HG03064 (cell line): ENCODE data around the gene BTD.
"Not testable (repeated sequence)": the region's sequence is repeated elsewhere in the genome, so short reads cannot be mapped to it uniquely, and the experiment has no call there.

Source experiments
- ATAC-seq: cut with Tn5 transposase; IDR thresholded peaks from one replicate; pipeline ENCODE4 v1.9.1; 2021; ENCODE audit warnings: low read depth; ENCODE audit not compliant: unreplicated experiment

The BTD gene

GRCh38 chr3:15602816-15603215 lies 1.3 kb downstream of the BTD start:
- not testable (repeated sequence) for ATAC-seq

GRCh38 chr3:15604584-15604983 lies 3.0 kb downstream of the BTD start:
- ATAC-seq = not testable (repeated sequence)

DNA sequence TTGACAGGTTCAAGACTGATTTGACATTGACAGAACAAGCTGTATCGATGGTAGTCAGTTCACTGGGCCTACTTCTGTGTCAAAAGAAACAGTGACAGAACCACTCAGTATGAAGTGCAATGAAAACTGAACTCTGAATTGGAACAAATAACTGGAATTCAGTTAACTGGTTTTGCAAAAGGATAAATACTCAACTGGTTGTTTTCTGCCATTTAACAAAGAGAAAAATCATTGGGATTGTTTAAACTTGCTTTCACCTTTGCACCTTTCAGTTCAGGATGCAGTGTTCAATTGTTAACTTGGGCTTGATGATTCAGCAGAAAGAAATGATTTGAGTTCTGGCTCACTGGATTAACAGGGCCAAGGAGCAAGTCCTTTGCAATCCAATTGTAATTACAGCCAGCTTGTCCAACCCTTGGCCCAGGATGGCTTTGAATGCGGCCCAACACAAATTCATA lies 4.9 kb downstream of the BTD start:
- ATAC-seq = no peak

- no peak for ATAC-seq
Measured at GRCh38 chr3:15610082-15610759, 8.7 kb downstream of the BTD start.

GRCh38 chr3:15611018-15611417 lies 9.5 kb downstream of the BTD start:
- no peak for ATAC-seq

DNA sequence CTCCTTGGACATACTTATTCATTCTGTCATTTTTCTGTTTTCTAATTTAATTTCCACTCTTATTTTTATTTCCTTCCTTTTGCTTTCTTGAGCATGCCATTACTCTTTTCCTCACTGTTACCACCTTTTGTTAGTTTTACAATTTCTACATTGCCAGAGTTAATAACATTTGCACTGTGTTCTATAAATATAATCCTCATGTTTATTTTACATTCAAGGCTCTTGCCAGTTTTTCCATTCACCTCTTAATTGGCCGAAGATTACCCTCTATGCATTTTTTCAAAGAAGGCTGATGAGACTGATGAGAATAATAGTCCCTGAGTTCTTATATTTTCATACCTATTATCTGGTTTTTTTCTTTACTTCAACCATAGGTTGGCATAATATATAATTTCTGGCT lies 10.5 kb downstream of the BTD start:
- no peak for ATAC-seq

DNA sequence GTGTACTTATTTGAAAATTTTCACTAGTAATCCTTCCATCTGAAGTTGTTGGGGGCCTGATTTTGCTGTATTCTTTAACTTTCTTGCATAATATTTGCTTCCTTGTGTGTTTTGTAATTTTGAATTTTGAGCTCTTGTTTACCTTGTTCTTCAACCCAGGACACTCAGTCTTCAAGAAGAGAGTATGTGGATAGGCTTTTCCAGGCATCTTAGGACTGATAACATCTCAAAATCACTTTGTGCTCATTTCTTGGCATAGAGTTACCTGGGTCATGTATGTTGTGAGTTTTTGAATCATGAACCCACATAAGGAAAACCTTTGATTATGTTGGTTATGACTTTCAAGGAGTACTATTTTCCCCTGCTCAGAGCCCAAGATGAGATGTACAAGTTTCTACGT lies 13.4 kb downstream of the BTD start:
- no peak for ATAC-seq

DNA sequence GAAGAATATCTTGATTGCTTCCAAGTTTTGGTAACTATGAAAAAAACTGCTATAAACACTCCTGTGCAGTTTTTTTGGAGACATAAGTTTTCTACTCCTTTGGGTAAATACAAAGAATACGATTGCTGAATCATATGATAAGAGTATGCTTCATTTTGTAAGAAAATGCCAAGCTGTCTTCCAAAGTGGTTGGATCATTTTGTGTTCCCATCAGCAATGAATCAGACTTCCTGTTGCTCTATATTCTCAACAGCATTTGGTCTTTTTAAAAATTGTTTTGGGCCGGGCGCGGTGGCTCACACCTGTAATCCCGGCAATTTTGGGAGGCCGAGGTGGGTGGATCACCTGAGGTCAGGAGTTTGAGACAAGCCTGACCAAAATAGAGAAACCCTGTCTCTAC lies 14.5 kb downstream of the BTD start:
- no peak for ATAC-seq

GRCh38 chr3:15619659-15620464 lies 18.3 kb downstream of the BTD start:
- ATAC-seq = not testable (repeated sequence)

DNA sequence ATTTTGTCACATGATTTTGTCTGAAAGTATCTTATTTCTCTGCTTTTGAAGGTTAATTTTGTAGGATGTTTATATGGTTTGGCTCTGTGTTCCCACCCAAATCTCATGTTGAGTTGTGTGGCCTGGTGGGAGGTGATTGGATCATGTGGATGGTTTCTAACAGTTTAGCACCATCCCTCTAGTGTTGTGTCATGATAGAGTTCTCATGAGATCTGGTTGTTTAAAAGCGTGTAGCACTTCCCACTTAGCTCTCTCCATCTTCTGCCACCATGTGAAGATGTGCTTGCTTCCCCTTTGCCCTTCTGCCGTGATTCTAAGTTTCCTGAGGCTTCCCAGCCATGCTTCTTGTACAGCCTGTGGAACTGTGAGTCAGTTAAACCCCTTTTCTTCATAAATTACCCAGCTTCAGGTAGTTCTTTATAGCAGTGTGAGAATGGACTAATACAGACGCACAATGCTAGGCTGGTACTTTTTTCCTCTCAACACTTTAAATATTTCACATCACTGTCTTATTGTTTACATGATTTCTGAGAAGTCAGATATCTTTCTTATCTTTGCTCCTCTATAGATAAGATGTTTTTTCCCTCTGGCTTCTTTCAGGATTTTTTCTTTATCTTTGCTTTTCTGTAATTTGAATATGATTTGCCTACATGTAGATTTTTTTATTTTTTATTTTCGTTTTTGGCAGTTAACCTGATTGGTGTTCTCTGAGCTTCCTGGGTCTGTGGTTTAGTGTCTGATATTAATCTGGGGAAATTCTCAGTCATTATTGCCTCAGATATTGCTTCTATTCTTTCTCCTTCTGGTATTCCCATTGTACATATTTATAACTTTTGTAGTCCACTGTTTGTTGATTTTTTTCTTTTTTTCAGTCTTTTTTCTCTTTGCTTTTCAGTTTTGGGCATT lies 22.2 kb downstream of the BTD start:
- ATAC-seq = no peak

DNA sequence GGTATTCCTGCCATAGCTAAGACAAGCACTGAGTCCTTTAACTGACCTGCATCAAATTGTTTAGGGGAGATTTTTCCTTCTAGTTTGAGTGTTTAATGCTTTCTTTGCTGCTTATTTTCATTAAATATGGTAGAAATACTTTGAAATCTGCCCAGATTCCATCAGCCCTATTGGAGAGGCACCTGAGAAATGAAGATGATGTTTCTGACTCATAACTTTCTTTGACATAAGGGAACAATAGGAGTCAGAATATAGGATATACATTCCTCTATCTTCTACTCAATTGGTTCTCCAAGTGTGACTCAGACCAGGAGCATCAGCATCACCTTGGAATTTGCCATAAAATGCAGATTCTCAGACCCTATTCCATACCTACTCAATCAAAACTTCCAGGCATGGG lies 27.4 kb downstream of the BTD start:
- ATAC-seq = no peak

- peak; percentile 96 for ATAC-seq
Measured at GRCh38 chr3:15629860-15630597, 28.5 kb downstream of the BTD start.

DNA sequence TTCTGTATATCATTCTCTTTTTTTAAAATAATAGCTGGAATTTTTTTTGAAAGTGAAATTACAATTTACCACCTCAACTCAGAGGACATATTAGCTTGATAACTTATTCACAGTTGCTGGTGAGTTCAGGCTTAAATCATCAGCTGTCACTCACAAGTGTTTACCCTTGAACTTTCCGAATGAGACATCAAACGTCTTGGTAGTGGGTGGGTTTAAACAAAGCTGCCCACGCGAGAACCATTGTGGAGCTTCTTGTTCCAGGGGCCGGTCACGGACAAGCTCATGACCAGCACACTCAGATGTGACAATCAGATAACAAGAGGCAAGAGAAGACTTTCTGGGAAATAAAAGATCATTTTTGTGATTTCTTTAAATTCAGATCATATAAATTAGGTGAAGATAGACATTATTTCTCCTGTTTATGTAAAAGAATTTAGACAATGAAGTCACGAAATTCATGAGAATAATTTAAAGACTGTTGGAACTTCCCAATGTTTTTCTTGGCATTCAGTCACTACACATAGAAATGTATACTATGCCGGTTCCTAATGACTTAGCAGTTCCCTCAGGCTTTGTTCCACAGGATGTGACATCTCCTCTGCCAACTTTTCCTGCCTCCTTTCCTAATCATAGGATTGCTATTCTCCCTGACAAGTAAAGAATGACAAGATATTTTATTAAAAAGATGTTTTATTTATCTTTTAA lies 29.3 kb downstream of the BTD start:
- no peak for ATAC-seq

GRCh38 chr3:15631426-15632211 lies 30.1 kb downstream of the BTD start:
- ATAC-seq = no peak

DNA sequence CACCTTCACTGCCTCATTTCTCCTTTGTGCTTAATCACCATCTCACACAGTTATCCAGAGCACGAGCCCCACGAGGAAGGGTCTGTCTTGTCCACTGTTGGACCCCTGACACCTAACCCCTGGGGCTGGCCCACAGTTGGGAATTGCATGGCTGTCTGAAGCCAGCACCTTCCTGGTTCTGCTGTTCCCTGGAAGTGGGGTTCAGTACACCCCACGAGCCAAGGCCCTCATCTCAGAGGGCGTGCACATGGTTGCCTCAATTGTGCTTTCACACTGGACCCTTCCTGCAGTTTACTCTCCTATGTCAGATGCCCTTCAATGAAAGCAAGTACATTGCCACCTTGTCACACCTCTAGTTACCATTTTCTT lies 30.7 kb downstream of the BTD start:
- ATAC-seq = no peak

- no peak for ATAC-seq
Measured at GRCh38 chr3:15633159-15633558, 31.6 kb downstream of the BTD start.

- no peak for ATAC-seq
Measured at GRCh38 chr3:15633766-15634598, 32.4 kb downstream of the BTD start.

DNA sequence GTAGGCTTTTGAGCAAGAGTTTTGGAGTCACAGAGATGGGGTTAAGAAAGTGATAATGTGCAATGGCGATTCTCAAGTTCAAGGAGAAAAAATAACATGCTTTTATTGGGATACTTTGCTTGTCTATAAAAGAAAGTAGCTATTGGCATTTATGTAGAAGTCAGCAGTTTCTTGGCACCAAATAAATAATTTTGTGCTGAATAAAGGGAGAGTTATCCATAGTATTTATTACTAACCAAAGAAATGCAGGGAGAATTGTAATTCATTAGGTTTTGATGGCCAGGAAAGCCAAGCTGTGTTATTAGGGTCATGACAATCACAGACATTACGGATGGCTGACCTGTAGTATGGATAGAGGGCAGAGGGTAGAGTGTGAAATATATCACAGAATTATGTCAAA lies 33.1 kb downstream of the BTD start:
- no peak for ATAC-seq
